Endothelial cell of umbilical vein (primary cell): ENCODE data around the gene GHRH. TPM values are rescaled to one million over a fixed set of nuclear protein-coding genes. Genes with fewer than 3 reads are reported as not detected.

ENCODE experiments used
- BruUV-seq: library from RNA; stranded (reverse); fragments of 400-500 nt; replicated peaks from 2 replicates; lab custom pipeline; 2021; lab: Mats Ljungman, UMichigan
- CTCF ChIA-PET: fragments of 300-600, 350-600 bp; sonication (Branson Sonifier 250); formaldehyde crosslinking; loops from one replicate; lab custom pipeline; 2021; ENCODE audit warnings: antibody characterized with exemption, inconsistent platforms; lab: Charles Lee
- POLR2A ChIA-PET: fragments of 300-600, 350-600 bp; sonication (Branson Sonifier 250); formaldehyde crosslinking; loops from one replicate; lab custom pipeline; 2021; ENCODE audit warnings: antibody characterized with exemption, inconsistent platforms; lab: Charles Lee
- DNase-seq: peaks from one replicate; pipeline ENCODE4 v3.0.0-alpha.2; 2011; ENCODE audit warnings: low read depth, low spot score
- FAIRE-seq: peaks from 2 replicates; lab custom pipeline; 2011; peaks lifted over from hg19 to GRCh38; lab: Jason Lieb, UNC
- H2AFZ ChIP-seq: 2 replicates; pipeline ENCODE4 v1.6.0; 2012; ENCODE audit warnings: low read depth, low read length, control low read depth, inconsistent platforms
- H3K27ac ChIP-seq: 2 replicates; pipeline ENCODE4 v1.5.1; 2011; ENCODE audit warnings: low read depth, mild to moderate bottlenecking, control low read depth, low read length, moderate library complexity; ENCODE audit not compliant: insufficient read depth
- H3K27me3 ChIP-seq, 2 experiments: 2 replicates each; pipeline versions ENCODE4 v1.6.0 to v1.6.1; 2011; ENCODE audit warnings: low read length in 2 of 2, mixed read lengths in 1 of 2; ENCODE audit not compliant: control insufficient read depth in 2 of 2, insufficient read depth in 2 of 2
- H3K36me3 ChIP-seq, 2 experiments: 2 replicates in 1 of 2; 3 replicates in 1 of 2; pipeline ENCODE4 v1.5.1; 2011; ENCODE audit warnings: low read length in 2 of 2, mild to moderate bottlenecking in 1 of 2, moderate library complexity in 1 of 2; ENCODE audit not compliant: control insufficient read depth in 2 of 2, insufficient read depth in 2 of 2; ENCODE audit errors: extremely low read depth in 1 of 2
- H3K4me1 ChIP-seq: 3 replicates; pipeline ENCODE4 v1.5.1; 2011; ENCODE audit warnings: mild to moderate bottlenecking, low read length; ENCODE audit not compliant: control insufficient read depth, insufficient read depth; ENCODE audit errors: extremely low read depth
- H3K4me2 ChIP-seq: 2 replicates; pipeline ENCODE4 v1.6.1; 2011; ENCODE audit warnings: low read length, control low read depth, mixed read lengths; ENCODE audit not compliant: insufficient read depth
- H3K4me3 ChIP-seq, 3 experiments: fragments of 200-600 bp in 1 of 3; sonication (generic), shearing (Covaris generic) in 1 of 3; replicated peaks in 1 of 3; 2 replicates each; pipeline ENCODE4 v1.5.1; 2011 to 2016; ENCODE audit warnings: control low read depth in 3 of 3, low read length in 3 of 3, mild to moderate bottlenecking in 2 of 3, inconsistent platforms in 1 of 3, low read depth in 1 of 3, moderate library complexity in 1 of 3; ENCODE audit not compliant: insufficient read depth in 1 of 3
- H3K79me2 ChIP-seq: 2 replicates; pipeline ENCODE4 v1.6.0; 2012; ENCODE audit warnings: low read length, inconsistent platforms; ENCODE audit not compliant: control insufficient read depth, insufficient read depth
- H3K9ac ChIP-seq: replicated peaks from 2 replicates; pipeline ENCODE3; 2011; ENCODE audit warnings: low read length, control low read depth; ENCODE audit not compliant: insufficient read depth; ENCODE audit errors: extremely low read depth
- H3K9me1 ChIP-seq: replicated peaks from 3 replicates; pipeline ENCODE4 v1.6.0; 2011; ENCODE audit warnings: mild to moderate bottlenecking, low read length; ENCODE audit not compliant: control insufficient read depth, insufficient read depth; ENCODE audit errors: extremely low read depth
- H3K9me3 ChIP-seq: replicated peaks from 2 replicates; pipeline ENCODE4 v1.5.1; 2012; ENCODE audit warnings: low read length, inconsistent platforms; ENCODE audit not compliant: control insufficient read depth, insufficient read depth
- H4K20me1 ChIP-seq: replicated peaks from 2 replicates; pipeline ENCODE3; 2011; ENCODE audit warnings: mild to moderate bottlenecking, low read length; ENCODE audit not compliant: control insufficient read depth, insufficient read depth; ENCODE audit errors: extremely low read depth
- EZH2 ChIP-seq: IDR thresholded peaks from 2 replicates; pipeline ENCODE4 v1.6.1; 2012; ENCODE audit warnings: borderline replicate concordance, low read depth, mild to moderate bottlenecking, moderate library complexity, low read length, inconsistent platforms; ENCODE audit not compliant: severe bottlenecking
- FOS ChIP-seq: IDR thresholded peaks from 2 replicates; pipeline ENCODE4 v1.6.1; 2011; ENCODE audit warnings: mild to moderate bottlenecking, low read length, moderate library complexity, borderline replicate concordance; ENCODE audit not compliant: insufficient read depth
- GATA2 ChIP-seq: IDR thresholded peaks from 2 replicates; pipeline ENCODE4 v1.7.0; 2011; ENCODE audit warnings: low read depth, mild to moderate bottlenecking, moderate library complexity, mixed read lengths, low read length; ENCODE audit not compliant: insufficient read length, insufficient read depth
- JUN ChIP-seq: IDR thresholded peaks from 2 replicates; pipeline ENCODE4 v1.6.1; 2011; ENCODE audit warnings: borderline replicate concordance, low read depth; ENCODE audit not compliant: insufficient read length, insufficient read depth
- MAX ChIP-seq: IDR thresholded peaks from 2 replicates; pipeline ENCODE4 v1.6.1; 2011; ENCODE audit not compliant: insufficient read depth, insufficient read length
- POLR2A ChIP-seq: IDR thresholded peaks from 2 replicates; pipeline ENCODE4 v1.6.1; 2012; ENCODE audit warnings: low read depth, mild to moderate bottlenecking, control low read depth, low read length
- POLR2AphosphoS5 ChIP-seq: IDR thresholded peaks from 2 replicates; pipeline ENCODE4 v1.6.1; 2012; ENCODE audit warnings: low read depth, mild to moderate bottlenecking, control low read depth, low read length, moderate library complexity; ENCODE audit not compliant: insufficient read depth
- dilution Hi-C: fragments of 300-500 bp; cut with MboI; formaldehyde crosslinking; loops from one replicate; pipeline ENCODE4 v1.15.0; 2019; ENCODE audit warnings: low sequenced_read_pairs; ENCODE audit not compliant: extremely low pct_ligation_motif_present
- intact Hi-C: fragments of 100-400 bp; cut with micrococcal nuclease; formaldehyde crosslinking; loops from one replicate; pipeline ENCODE4 v1.10.0; 2022
- polyA plus RNA-seq, 4 experiments: library from polyadenylated mRNA; depleted of rRNA in 3 of 4; stranded (reverse) in 3 of 4; unstranded in 1 of 4; fragments of >200 nt; gene quantifications; 2 replicates each; pipeline versions ENCODE4 v1.2.1 to v1.2.3, GENCODE V29; 2011 to 2012; ENCODE audit warnings: missing spikeins in 1 of 4
- total RNA-seq: library from RNA; stranded (reverse); gene quantifications from 2 replicates; pipeline ENCODE4 v1.2.3, GENCODE V29; 2021

The GHRH gene
- total and polyA plus RNA-seq, 2 donors (not counting 3 experiments of a cell fraction or from before 2014, with no cell fraction given): not detected

DNA sequence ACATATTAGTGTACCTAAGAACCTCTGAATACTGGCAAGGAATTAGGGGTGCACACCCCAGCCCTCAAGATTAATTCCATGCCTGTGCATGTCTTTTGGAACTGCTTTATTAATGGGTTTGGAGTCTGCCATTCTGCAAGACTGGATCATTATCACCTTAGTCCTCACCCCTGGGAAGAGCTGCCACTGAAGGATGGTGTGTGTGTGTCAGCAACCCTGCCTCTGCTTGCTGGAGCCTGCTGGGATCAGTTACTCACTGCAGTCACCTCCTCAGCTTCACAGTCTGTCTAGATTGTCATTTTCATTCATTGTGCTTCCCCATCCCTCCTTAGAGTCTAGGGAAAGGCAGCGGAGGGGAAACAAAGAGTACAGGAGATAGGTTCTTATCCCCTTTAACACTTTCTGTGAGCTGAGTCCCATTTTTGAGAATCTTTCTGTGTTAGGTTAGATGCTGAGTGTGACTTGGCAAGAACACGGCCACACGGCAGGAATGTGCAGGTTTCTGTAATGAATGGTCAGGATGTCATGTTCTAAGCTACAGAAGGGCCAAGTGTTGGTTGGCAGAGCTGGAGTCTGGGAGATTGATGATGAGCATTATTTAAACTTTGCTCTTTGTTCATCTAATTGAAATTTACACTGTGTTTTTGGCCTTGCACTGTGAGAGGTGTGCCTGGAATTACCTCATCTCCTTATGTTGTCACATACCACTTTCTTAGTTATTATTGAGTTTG is 21.1 kb downstream of the GHRH start:
- Histone ChIP-seq H3K36me3 (peaks cover 36 to 37% of the 10 kb centered on the region in 2 experiments), H3K4me1 (no peaks in the 10 kb centered on the region), H4K20me1 (no peaks in the 10 kb centered on the region), H3K27me3 (no peaks in the 10 kb centered on the region), H3K27ac (no peak overlapping the region), H3K9me1 (no peaks in the 10 kb centered on the region), H3K9me3 (no peaks in the 10 kb centered on the region), H3K4me2 (no peak overlapping the region), H3K9ac (no peak overlapping the region), H3K4me3 (no peak overlapping the region), H2AFZ (no peak overlapping the region), H3K79me2 (no peaks in the 10 kb centered on the region)
- ChIA-PET CTCF (interaction anchor here (0.9 kb wide), 1 partner anchor 294 kb away, joined by 3 read pairs; no protein-coding TSS in a partner anchor), POLR2A (no interaction called here)
- dilution Hi-C loops: no loop called here
- DNase-seq (no peak), FAIRE-seq (no peak)
- intact Hi-C loops: no loop called here
- TF ChIP-seq POLR2A (no peak), EZH2 (no peak), MAX (no peak), JUN (no peak), FOS (no peak), POLR2AphosphoS5 (no peak), GATA2 (no peak)
- BruUV-seq: no TSS peak
